GM10248 (cell line): ENCODE data around the gene CYP2F1.

Experiments used
- CTCF ChIA-PET: fragments of 300-600 bp; sonication (Branson Sonifier 250); formaldehyde crosslinking; extraction: SDS; loops from one replicate; lab custom pipeline; 2021; ENCODE audit warnings: antibody characterized with exemption; lab: Yijun Ruan, JAX
- POLR2A ChIA-PET: fragments of 350-650 bp; sonication (Branson Sonifier 250); formaldehyde crosslinking; extraction: SDS; loops from one replicate; lab custom pipeline; 2020; ENCODE audit warnings: antibody characterized with exemption; lab: Yijun Ruan, JAX
- DNase-seq: peaks from one replicate; pipeline ENCODE4 v3.0.0; 2012; ENCODE audit errors: extremely low spot score
- CTCF ChIP-seq: IDR thresholded peaks from 2 replicates; pipeline ENCODE4 v1.5.1; 2012; ENCODE audit warnings: mild to moderate bottlenecking, low read depth; ENCODE audit errors: extremely low read depth, missing control alignments, control extremely low read depth

The CYP2F1 gene

GRCh38 chr19:41114132-41114531 lies at the start of gene CYP2F1:
TSS of gene CYP2F1 (plus strand) at chr19:41114432. CDS start at chr19:41116189, 1,757 bp downstream.
- no peak for TF ChIP-seq CTCF
- ChIA-PET CTCF (interaction anchor here (0.7 kb wide), 1 partner anchor 149 kb away, joined by 3 read pairs; no protein-coding TSS in a partner anchor), POLR2A (no interaction called here)
- DNase-seq = no peak

GRCh38 chr19:41064974-41065569 lies 49.2 kb upstream of the CYP2F1 start:
- POLR2A ChIA-PET = no interaction called here
- DNase-seq = no peak
- TF ChIP-seq CTCF = no peak
- CTCF ChIA-PET = interaction anchor here (1.1 kb wide), 1 partner anchor 58 kb away, joined by 4 read pairs; no protein-coding TSS in a partner anchor

- ChIA-PET CTCF (no interaction called here), POLR2A (no interaction called here)
- TF ChIP-seq CTCF = no peak
- DNase-seq = no peak
Measured at GRCh38 chr19:41076286-41076685, 37.9 kb upstream of the CYP2F1 start.

GRCh38 chr19:41083516-41083915 lies 30.7 kb upstream of the CYP2F1 start:
- no peak for TF ChIP-seq CTCF
- POLR2A ChIA-PET = no interaction called here
- CTCF ChIA-PET = no interaction called here
- no peak for DNase-seq

GRCh38 chr19:41085748-41086415 lies 28.4 kb upstream of the CYP2F1 start:
- POLR2A ChIA-PET = no interaction called here

GRCh38 chr19:41088151-41088550 lies 26.1 kb upstream of the CYP2F1 start, which contains the start of gene CYP2A13:
TSS of gene CYP2A13 (plus strand) at chr19:41088451. CDS start at chr19:41088472, 21 bp downstream.
- POLR2A ChIA-PET = no interaction called here
- CTCF ChIA-PET = no interaction called here
- TF ChIP-seq CTCF = no peak
- no peak for DNase-seq

More at GRCh38 chr19:41085748-41086415, 28.4 kb upstream of the CYP2F1 start:
- CTCF ChIA-PET = no interaction called here
- no peak for DNase-seq
- TF ChIP-seq CTCF = no peak
